ENCODE data around the gene MICAL2.

DNA sequence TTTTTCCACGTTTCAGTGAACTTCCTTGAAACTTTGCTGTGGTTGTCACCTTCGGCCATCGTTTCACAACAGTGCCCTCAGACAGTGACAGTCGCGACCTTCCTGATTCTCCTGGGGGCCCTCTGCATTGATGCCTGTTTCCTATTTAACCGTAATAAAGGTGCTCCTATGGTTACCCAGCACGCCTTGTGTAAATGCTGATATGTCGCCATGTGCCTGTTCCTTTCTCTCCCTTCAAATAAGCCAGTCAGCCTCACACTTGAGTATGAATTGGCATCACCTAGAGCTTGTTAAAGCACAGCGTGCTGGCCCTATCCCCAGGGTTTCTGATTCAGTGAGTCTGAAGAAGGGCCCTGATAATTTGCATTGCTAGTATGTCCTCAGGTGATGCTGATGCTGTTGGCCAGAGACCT, 104.8 kb downstream of the MICAL2 start:
- TF ChIP-seq EZH2 (IDR thresholded peaks at IDR 0.05; ENCODE audit: low read depth, low read length, severe bottlenecking) (no peak), POLR2A (IDR thresholded peaks at IDR 0.05; ENCODE audit: control extremely low read depth in 1 of 2, low read depth in 2 of 2, low read length in 2 of 2) (no peak), ZNF274 (IDR thresholded peaks at IDR 0.05; ENCODE audit: borderline replicate concordance, extremely low read depth, low read length) (no peak), MAX (IDR thresholded peaks at IDR 0.05) (peak; percentile 48; the same call in 1 of the 2 replicates), CBX5 (IDR thresholded peaks at IDR 0.05; ENCODE audit: low read depth, low read length) (no peak), PHF8 (conservative IDR thresholded peaks at IDR 0.05; ENCODE audit: low read depth, low read length) (no peak), RFX5 (IDR thresholded peaks at IDR 0.05; ENCODE audit: borderline replicate concordance, low read depth, low read length) (no peak)
- TF ChIP-seq, protein P1, sequence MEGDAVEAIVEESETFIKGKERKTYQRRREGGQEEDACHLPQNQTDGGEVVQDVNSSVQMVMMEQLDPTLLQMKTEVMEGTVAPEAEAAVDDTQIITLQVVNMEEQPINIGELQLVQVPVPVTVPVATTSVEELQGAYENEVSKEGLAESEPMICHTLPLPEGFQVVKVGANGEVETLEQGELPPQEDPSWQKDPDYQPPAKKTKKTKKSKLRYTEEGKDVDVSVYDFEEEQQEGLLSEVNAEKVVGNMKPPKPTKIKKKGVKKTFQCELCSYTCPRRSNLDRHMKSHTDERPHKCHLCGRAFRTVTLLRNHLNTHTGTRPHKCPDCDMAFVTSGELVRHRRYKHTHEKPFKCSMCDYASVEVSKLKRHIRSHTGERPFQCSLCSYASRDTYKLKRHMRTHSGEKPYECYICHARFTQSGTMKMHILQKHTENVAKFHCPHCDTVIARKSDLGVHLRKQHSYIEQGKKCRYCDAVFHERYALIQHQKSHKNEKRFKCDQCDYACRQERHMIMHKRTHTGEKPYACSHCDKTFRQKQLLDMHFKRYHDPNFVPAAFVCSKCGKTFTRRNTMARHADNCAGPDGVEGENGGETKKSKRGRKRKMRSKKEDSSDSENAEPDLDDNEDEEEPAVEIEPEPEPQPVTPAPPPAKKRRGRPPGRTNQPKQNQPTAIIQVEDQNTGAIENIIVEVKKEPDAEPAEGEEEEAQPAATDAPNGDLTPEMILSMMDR (IDR thresholded peaks at IDR 0.05; ENCODE audit: control extremely low read depth in 1 of 3, insufficient read depth in 1 of 3, low read depth in 1 of 3, low read length in 3 of 3) = no peak

All from H1 (cell line).